HepG2 (cell line): ENCODE data around the gene PSRC1. TPM values are rescaled to one million over a fixed set of nuclear protein-coding genes. Genes with fewer than 3 reads are reported as not detected.
A peak's percentile ranks its signal among the peaks of the same experiment; 100 is the strongest.

ENCODE experiments used
- ELF3 ChIP-seq: IDR thresholded peaks from 2 replicates; pipeline ENCODE4 v1.6.1; 2016; ENCODE audit warnings: missing genetic modification reagents, missing compliant biosample characterization
- FOSL2 ChIP-seq: sonication (generic); formaldehyde crosslinking; IDR thresholded peaks from 2 replicates; pipeline ENCODE4 v1.4.0; 2020; ENCODE audit warnings: missing genetic modification reagents
- GLI4 ChIP-seq: sonication (generic); formaldehyde crosslinking; IDR thresholded peaks from 2 replicates; pipeline ENCODE4 v1.5.1; 2020; ENCODE audit warnings: missing genetic modification reagents, mild to moderate bottlenecking, moderate library complexity, borderline replicate concordance
- KDM6A ChIP-seq: IDR thresholded peaks from 2 replicates; pipeline ENCODE4 v1.6.1; 2016; ENCODE audit warnings: low read depth
- KMT2A ChIP-seq: sonication (generic); formaldehyde crosslinking; IDR thresholded peaks from 2 replicates; pipeline ENCODE4 v1.4.0; 2020; ENCODE audit warnings: missing genetic modification reagents
- NR2C2 ChIP-seq: sonication (generic); formaldehyde crosslinking; IDR thresholded peaks from 2 replicates; pipeline ENCODE4 v1.4.0; 2020; ENCODE audit warnings: missing genetic modification reagents, mild to moderate bottlenecking, moderate library complexity, borderline replicate concordance
- TBP ChIP-seq: sonication (generic); formaldehyde crosslinking; IDR thresholded peaks from 2 replicates; pipeline ENCODE4 v1.5.0; 2020; ENCODE audit warnings: missing genetic modification reagents
- TEAD3 ChIP-seq: optimal IDR thresholded peaks from 2 replicates; pipeline ENCODE3; 2016; ENCODE audit warnings: borderline replicate concordance
- ZMYM3 ChIP-seq: sonication (generic); formaldehyde crosslinking; IDR thresholded peaks from 2 replicates; pipeline ENCODE4 v1.5.1; 2020; ENCODE audit warnings: mild to moderate bottlenecking, missing genetic modification reagents
- ZNF430 ChIP-seq: sonication (generic); formaldehyde crosslinking; IDR thresholded peaks from 2 replicates; pipeline ENCODE4 v1.9.0; 2021; ENCODE audit warnings: mild to moderate bottlenecking, missing genetic modification reagents
- ZNF816 ChIP-seq: sonication (generic); formaldehyde crosslinking; IDR thresholded peaks from 2 replicates; pipeline ENCODE4 v1.8.0; 2022; ENCODE audit warnings: missing genetic modification reagents, mild to moderate bottlenecking, borderline replicate concordance
- ZNF850 ChIP-seq: sonication (generic); formaldehyde crosslinking; conservative IDR thresholded peaks from 2 replicates; pipeline ENCODE4 v1.9.0; 2021; ENCODE audit warnings: mild to moderate bottlenecking, missing genetic modification reagents
- polyA plus RNA-seq, 8 experiments: library from polyadenylated mRNA; depleted of rRNA in 3 of 8; stranded (reverse) in 7 of 8; unstranded in 1 of 8; fragments of >200 nt; fragmentation: Illumina TruSeq in 4 of 8; extraction: Trizol in 4 of 8; gene quantifications; 2 replicates each; pipeline versions ENCODE4 v1.2.1 to v1.2.3, GENCODE V29; 2011 to 2016; ENCODE audit warnings: low read depth in 4 of 8, missing spikeins in 1 of 8, mixed read lengths in 1 of 8; ENCODE audit not compliant: insufficient read depth in 1 of 8
- total RNA-seq, 5 experiments: library from RNA; depleted of rRNA; stranded (reverse); fragments of >200 nt; fragmentation: Illumina TruSeq; extraction: Trizol; gene quantifications; 2 replicates each; pipeline ENCODE4 v1.2.3, GENCODE V29; 2016; ENCODE audit warnings: low read depth in 1 of 5
- TF ChIP-seq, protein P1 (sequence below): sonication (generic); formaldehyde crosslinking; IDR thresholded peaks from 2 replicates; pipeline ENCODE4 v1.5.1; 2020; ENCODE audit warnings: mild to moderate bottlenecking, missing genetic modification reagents, moderate library complexity
- TF ChIP-seq, protein P2 (sequence below): sonication (generic); formaldehyde crosslinking; IDR thresholded peaks from 2 replicates; pipeline ENCODE4 v1.4.0; 2020; ENCODE audit warnings: missing genetic modification reagents
- TF ChIP-seq, protein P3 (sequence below): IDR thresholded peaks from 2 replicates; pipeline ENCODE4 v1.6.1; 2016; ENCODE audit warnings: control low read depth
- TF ChIP-seq, protein P4 (sequence below): sonication (generic); formaldehyde crosslinking; conservative IDR thresholded peaks from 2 replicates; pipeline ENCODE4 v1.8.0; 2022; ENCODE audit warnings: low read depth, missing genetic modification reagents
- TF ChIP-seq, protein P5 (sequence below): sonication (generic); formaldehyde crosslinking; IDR thresholded peaks from 2 replicates; pipeline ENCODE4 v1.5.0; 2020; ENCODE audit warnings: missing genetic modification reagents

The PSRC1 gene
- total and polyA plus RNA-seq, 2 of the 13 experiments (the other 11 are each of a cell fraction or from before 2014, with no cell fraction given) = 28.6 to 30.3 TPM

DNA sequence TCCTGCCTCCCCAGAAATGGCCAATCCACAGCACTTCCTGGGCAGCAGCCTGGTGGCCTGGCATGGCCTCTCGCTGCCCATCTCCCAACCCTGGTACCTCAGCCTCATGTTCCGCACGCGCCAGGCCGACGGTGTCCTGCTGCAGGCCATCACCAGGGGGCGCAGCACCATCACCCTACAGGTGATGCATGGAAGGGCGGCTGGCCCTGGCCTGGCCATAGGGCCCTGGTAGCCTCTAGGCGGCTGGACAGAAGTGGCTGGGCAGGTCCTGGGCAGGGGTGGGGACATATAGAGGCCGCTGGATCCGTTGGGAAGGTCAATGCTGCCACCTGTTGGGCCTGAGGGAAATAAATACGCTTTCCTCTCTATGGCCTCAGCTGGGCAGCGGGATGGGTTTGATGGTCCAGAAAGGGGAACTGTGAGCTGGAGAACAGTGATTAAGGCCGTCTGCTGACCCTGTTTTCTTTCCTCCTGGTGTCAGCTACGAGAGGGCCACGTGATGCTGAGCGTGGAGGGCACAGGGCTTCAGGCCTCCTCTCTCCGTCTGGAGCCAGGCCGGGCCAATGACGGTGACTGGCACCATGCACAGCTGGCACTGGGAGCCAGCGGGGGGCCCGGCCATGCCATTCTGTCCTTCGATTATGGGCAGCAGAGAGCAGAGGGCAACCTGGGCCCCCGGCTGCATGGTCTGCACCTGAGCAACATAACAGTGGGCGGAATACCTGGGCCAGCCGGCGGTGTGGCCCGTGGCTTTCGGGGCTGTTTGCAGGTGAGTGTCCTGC lies 19.2 kb downstream of the PSRC1 start (continued):
- TF ChIP-seq, protein P1, sequence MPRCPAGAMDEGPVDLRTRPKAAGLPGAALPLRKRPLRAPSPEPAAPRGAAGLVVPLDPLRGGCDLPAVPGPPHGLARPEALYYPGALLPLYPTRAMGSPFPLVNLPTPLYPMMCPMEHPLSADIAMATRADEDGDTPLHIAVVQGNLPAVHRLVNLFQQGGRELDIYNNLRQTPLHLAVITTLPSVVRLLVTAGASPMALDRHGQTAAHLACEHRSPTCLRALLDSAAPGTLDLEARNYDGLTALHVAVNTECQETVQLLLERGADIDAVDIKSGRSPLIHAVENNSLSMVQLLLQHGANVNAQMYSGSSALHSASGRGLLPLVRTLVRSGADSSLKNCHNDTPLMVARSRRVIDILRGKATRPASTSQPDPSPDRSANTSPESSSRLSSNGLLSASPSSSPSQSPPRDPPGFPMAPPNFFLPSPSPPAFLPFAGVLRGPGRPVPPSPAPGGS = peak; percentile 79; the same call in 1 of the 2 replicates
- peak; percentile 59; the same call in 1 of the 2 replicates for TF ChIP-seq NR2C2
- TF ChIP-seq ZMYM3 = peak; percentile 77
- no peak for TF ChIP-seq ZNF816 (CRISPR knock-in tag)
- TF ChIP-seq TEAD3 (CRISPR knock-in tag) = peak; percentile 79
- TF ChIP-seq GLI4 = no peak
- TF ChIP-seq, protein P2, sequence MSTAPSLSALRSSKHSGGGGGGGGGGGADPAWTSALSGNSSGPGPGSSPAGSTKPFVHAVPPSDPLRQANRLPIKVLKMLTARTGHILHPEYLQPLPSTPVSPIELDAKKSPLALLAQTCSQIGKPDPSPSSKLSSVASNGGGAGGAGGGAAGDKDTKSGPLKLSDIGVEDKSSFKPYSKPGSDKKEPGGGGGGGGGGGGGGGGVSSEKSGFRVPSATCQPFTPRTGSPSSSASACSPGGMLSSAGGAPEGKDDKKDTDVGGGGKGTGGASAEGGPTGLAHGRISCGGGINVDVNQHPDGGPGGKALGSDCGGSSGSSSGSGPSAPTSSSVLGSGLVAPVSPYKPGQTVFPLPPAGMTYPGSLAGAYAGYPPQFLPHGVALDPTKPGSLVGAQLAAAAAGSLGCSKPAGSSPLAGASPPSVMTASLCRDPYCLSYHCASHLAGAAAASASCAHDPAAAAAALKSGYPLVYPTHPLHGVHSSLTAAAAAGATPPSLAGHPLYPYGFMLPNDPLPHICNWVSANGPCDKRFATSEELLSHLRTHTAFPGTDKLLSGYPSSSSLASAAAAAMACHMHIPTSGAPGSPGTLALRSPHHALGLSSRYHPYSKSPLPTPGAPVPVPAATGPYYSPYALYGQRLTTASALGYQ (CRISPR knock-in tag) = no peak; the same call in 1 of the 2 replicates
- TF ChIP-seq TBP = no peak; the same call in 1 of the 2 replicates
- peak; percentile 67; the same call in 1 of the 2 replicates for TF ChIP-seq KMT2A (CRISPR knock-in tag)
- TF ChIP-seq, protein P3, sequence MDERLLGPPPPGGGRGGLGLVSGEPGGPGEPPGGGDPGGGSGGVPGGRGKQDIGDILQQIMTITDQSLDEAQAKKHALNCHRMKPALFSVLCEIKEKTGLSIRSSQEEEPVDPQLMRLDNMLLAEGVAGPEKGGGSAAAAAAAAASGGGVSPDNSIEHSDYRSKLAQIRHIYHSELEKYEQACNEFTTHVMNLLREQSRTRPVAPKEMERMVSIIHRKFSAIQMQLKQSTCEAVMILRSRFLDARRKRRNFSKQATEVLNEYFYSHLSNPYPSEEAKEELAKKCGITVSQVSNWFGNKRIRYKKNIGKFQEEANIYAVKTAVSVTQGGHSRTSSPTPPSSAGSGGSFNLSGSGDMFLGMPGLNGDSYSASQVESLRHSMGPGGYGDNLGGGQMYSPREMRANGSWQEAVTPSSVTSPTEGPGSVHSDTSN (CRISPR knock-in tag) = no peak
- no peak for TF ChIP-seq KDM6A
- TF ChIP-seq ZNF850 (CRISPR knock-in tag) = no peak
- peak; percentile 78 for TF ChIP-seq ELF3 (CRISPR knock-in tag)
- peak; percentile 77; the same call in 1 of the 2 replicates for TF ChIP-seq FOSL2
- TF ChIP-seq, protein P4, sequence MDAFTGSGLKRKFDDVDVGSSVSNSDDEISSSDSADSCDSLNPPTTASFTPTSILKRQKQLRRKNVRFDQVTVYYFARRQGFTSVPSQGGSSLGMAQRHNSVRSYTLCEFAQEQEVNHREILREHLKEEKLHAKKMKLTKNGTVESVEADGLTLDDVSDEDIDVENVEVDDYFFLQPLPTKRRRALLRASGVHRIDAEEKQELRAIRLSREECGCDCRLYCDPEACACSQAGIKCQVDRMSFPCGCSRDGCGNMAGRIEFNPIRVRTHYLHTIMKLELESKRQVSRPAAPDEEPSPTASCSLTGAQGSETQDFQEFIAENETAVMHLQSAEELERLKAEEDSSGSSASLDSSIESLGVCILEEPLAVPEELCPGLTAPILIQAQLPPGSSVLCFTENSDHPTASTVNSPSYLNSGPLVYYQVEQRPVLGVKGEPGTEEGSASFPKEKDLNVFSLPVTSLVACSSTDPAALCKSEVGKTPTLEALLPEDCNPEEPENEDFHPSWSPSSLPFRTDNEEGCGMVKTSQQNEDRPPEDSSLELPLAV (CRISPR knock-in tag) = no peak
- peak; percentile 85; the same call in 1 of the 2 replicates for TF ChIP-seq ZNF430 (CRISPR knock-in tag)
- TF ChIP-seq, protein P5, sequence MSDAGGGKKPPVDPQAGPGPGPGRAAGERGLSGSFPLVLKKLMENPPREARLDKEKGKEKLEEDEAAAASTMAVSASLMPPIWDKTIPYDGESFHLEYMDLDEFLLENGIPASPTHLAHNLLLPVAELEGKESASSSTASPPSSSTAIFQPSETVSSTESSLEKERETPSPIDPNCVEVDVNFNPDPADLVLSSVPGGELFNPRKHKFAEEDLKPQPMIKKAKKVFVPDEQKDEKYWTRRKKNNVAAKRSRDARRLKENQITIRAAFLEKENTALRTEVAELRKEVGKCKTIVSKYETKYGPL = no peak
